AG09309 (cell line): ENCODE results near the gene RC3H2.
A peak's percentile ranks its signal among the peaks of the same experiment; 100 is the strongest.

Experiments used
- DNase-seq: peaks from one replicate; pipeline ENCODE4 v3.0.0-alpha.2; 2010; ENCODE audit warnings: low read depth
- H3K4me3 ChIP-seq: 2 replicates; pipeline ENCODE4 v1.5.1; 2011; ENCODE audit warnings: mild to moderate bottlenecking, low read depth, low read length, moderate library complexity; ENCODE audit not compliant: control insufficient read depth
- TF ChIP-seq, protein P1 (sequence below): IDR thresholded peaks from 2 replicates; pipeline ENCODE4 v1.5.1; 2011; ENCODE audit warnings: mild to moderate bottlenecking, low read depth, low read length, inconsistent platforms; ENCODE audit not compliant: insufficient read depth, control insufficient read depth; ENCODE audit errors: missing control alignments

RC3H2 gene

DNA sequence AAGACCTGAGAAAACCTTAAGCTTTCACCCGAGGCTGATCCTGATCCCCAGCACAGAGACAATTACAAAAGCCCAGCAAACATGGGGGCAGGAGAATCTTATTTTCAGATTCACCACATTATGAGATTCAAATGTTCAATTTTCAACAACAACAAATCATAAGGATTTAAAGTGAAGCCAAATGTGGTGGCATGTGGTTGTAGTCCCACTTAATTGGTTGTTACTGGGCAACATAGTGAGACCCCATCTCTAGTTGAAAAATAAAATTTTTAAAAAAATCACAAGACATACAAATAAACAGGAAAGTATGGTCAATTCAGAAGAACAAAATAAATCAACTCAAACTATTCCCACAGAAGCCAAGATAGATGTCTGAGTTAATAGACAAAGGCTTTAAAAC is 31.7 kb upstream of the RC3H2 start:
- TF ChIP-seq, protein P1, sequence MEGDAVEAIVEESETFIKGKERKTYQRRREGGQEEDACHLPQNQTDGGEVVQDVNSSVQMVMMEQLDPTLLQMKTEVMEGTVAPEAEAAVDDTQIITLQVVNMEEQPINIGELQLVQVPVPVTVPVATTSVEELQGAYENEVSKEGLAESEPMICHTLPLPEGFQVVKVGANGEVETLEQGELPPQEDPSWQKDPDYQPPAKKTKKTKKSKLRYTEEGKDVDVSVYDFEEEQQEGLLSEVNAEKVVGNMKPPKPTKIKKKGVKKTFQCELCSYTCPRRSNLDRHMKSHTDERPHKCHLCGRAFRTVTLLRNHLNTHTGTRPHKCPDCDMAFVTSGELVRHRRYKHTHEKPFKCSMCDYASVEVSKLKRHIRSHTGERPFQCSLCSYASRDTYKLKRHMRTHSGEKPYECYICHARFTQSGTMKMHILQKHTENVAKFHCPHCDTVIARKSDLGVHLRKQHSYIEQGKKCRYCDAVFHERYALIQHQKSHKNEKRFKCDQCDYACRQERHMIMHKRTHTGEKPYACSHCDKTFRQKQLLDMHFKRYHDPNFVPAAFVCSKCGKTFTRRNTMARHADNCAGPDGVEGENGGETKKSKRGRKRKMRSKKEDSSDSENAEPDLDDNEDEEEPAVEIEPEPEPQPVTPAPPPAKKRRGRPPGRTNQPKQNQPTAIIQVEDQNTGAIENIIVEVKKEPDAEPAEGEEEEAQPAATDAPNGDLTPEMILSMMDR: no peak
- DNase-seq: no peak
- no peak overlapping the region for H3K4me3 ChIP-seq

DNA sequence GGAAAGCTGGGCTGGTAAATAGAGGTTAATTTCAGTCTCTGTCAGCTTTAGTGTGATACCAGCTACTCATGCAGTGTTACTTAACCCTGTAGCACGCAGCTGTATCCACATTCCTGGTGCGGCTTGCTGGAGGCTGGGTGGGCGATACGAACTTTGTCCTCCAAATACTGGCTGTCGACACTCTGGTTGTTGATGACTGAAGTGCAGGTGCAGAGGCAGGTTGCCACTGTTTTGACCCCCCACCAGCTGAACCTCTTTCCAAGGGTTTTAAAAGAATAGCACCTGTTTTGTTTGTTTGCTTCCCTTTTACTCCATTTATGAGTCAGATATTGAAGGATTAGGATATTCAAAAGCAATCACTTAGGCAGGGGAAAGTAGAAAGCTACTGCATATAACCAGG is 31.3 kb upstream of the RC3H2 start:
- H3K4me3 ChIP-seq: no peak overlapping the region
- TF ChIP-seq, protein P1: no peak
- DNase-seq: no peak

DNA sequence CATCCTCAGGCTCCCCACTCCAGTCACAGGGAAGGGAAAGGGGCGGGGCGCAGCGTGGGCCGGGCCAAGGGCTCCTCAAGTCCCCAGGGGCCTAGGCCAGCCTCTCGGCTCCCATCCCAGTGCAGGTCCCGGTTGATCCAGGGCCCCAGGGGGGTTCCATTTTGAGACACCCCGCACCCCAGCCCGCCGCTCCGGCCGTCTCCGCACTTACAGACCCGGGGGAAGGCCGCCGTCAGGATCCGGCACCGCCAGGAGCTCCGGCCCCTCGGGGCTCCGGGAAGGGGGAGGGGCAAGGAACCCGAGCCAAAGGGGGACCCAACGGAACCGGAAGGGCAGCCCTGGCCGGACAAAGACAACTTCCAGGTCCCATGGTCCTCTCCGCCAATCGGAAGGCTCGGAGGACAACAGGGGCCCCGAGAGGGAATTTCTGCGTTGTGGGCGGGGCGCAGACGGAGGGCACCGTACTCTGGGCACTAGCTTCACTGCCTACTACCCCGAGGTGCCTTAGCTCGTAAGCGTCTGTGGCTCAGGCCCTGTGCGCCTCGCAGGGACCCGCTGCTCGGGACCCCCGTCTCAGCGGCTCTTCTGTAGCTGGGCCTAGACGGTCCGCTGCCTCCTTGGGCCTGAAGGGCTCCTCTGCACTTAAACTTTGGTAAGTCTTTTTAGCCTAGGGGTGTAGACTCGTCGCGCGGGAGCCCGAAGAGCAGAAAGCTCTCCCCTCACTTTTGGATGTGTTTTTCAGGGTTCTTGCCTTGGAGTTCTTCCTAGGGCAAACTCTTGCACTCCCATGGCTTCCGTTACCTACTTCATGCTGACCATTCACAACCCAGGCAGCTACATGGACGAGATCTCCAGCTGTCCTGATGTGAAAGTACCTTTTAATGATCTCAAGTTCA is 26.3 kb upstream of the RC3H2 start, which contains the start of gene ZBTB26:
Gene ZBTB26, minus strand, starts transcription at position 287 of the 896 bp plus-strand sequence. CDS start 11,578 bp downstream, outside the sequence.
- TF ChIP-seq, protein P1: no peak
- peak within 1 kb of the TSS; percentile 86 for H3K4me3 ChIP-seq
- peak; percentile 72 for DNase-seq

DNA sequence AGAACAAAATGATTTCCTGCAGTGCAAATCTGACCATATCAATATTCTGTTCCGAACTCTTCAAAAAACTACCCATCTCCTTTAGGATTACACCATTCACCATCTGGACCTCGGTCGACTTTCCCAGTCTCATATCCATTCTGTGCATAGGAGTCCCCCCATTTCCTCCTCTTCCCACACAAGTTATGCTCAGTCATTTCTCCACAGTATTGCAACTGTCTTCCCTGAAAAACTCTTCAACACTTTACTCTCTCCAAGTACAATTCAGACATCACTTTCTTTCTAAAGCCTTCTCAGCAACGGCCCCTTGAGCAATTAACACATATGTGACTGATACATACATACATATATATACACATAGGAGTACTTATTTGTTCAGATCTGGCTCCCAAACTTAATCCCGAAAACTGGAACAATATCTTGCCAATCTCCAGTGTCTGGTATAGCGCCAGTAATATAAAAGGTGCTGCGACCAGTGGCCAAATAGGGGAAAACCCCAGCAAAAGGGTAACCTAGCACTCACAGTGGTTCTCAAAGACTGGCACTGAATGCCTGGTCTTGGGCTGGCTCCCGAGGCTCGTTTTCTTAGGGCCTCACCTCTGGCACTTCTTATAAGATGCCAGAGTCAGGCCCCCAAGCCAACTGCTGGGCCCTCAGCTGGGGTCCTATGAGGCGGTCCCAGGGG is 25.5 kb upstream of the RC3H2 start:
- H3K4me3 ChIP-seq: peak overlapping the region; percentile 86
- no peak for DNase-seq
- TF ChIP-seq, protein P1: no peak

DNA sequence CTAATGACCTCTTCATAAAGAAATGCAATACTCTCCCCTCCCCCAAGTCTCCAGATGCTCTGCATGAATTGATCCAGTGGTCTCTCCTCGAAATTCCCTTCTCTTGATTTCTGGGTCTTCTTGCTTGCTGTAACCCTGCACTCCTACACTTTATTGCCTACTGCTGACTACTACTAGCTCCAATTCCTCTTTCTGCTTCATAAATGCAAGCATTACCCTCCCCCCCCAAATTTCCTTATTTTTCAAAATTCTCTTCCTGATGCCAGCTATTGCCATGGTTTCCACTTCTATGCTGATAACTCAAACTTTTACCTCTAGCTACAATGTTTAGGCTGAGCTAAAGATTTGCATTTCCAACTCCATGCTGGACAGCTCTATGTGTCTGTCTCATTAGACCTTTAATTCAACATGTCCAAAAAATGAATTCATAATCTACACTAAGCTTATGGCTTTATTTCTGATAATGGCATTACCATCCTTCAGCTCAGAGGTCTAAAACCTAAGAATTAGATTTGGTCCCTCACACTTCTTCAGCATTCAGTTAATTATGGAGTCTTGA is 24.7 kb upstream of the RC3H2 start:
- TF ChIP-seq, protein P1: no peak
- DNase-seq: no peak
- no peak overlapping the region for H3K4me3 ChIP-seq

DNA sequence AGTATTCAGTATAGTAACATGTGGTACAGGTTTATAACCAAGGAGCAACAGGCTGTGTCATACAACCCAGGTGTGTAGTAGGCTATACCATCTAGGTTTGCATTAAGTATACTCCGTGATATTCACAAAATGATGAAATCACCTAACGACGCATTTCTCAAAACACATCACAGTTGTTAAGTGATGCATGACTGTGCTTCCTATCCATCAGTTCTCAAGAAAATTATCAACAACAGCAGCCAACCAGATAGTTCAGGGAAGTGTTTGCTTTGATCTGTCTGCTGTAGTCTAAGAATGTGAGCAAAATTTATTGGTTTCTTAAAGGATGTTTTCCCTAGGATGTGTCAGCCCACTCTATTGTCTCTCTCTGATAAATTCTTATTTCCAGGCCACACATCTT is 18.8 kb upstream of the RC3H2 start:
- no peak for DNase-seq
- no peak overlapping the region for H3K4me3 ChIP-seq
- TF ChIP-seq, protein P1: no peak
